HG02623 (cell line): ENCODE measurements around the gene PES1.
"Not testable (repeated sequence)": the region's sequence is repeated elsewhere in the genome, so short reads cannot be mapped to it uniquely, and the experiment has no call there.

ENCODE experiments used
- ATAC-seq: cut with Tn5 transposase; IDR thresholded peaks from one replicate; pipeline ENCODE4 v1.9.1; 2021; ENCODE audit warnings: moderate library complexity; ENCODE audit not compliant: unreplicated experiment

PES1 gene

GRCh38 chr22:30609260-30610185 is 17.8 kb upstream of the PES1 start:
- ATAC-seq, result no peak

DNA sequence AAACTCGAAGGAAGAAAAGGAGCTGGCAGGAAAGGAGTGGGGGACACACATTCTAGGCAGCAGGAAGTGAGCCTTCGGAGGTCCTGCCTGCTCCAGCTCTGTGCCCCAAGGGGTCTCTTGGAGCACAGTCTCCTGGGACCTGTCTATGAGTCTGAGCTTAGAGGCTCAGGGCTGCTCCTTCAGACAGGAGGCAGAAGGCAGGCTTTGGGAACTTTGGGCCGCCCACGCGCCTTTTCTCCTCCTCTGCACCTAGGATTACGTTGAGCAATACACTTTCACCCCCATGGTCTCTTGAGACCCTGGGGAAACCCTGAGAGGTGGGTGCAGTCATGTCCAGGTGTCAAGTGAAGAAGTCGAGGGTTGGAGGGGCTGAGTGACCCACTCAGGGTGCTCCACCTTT is 16.2 kb upstream of the PES1 start:
- ATAC-seq, result no peak

GRCh38 chr22:30607300-30607930 is 15.7 kb upstream of the PES1 start:
- no peak for ATAC-seq

DNA sequence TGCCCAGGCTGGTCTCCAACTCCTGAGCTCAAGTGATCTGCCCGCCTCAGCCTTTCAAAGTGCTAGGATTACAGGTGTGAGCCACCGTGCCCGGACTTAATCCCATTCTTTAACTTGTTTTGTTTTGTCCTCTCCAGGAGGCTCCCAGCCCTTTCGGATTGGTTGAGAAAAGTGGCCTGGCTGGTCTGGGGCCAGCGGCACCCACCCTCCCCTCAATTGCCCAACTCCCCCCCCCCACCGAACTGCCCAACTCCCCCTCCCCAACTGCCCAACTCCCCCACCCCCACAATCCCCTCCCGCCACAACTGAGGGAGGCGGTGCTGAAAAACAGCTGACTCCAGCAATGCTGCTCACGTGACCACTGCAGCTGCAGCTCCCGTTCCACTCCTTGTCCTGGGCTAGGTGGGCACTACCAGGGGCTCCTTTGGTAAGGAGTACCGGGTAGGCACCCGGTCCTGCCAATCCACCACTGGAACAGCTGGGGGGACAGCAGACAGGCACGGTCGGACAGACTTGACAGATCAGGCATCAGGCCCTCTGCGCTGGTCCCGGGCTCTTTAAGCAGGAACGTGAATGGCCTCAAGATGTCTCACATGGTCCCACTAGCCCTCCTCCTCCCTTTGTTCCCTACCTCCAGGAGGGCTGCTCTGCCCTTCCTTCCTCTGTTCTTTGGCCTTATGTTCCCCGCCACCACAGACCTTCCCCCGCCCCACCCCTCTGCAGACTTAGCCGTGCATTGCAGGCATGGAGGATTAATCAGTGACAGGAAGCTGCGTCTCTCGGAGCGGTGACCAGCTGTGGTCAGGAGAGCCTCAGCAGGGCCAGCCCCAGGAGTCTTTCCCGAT is 15.0 kb upstream of the PES1 start, which contains the start of gene TCN2:
Gene TCN2 (plus strand): TSS at position 720 of the 845 bp plus-strand sequence. CDS start 158 bp downstream, outside the sequence.
- ATAC-seq, result no peak

DNA sequence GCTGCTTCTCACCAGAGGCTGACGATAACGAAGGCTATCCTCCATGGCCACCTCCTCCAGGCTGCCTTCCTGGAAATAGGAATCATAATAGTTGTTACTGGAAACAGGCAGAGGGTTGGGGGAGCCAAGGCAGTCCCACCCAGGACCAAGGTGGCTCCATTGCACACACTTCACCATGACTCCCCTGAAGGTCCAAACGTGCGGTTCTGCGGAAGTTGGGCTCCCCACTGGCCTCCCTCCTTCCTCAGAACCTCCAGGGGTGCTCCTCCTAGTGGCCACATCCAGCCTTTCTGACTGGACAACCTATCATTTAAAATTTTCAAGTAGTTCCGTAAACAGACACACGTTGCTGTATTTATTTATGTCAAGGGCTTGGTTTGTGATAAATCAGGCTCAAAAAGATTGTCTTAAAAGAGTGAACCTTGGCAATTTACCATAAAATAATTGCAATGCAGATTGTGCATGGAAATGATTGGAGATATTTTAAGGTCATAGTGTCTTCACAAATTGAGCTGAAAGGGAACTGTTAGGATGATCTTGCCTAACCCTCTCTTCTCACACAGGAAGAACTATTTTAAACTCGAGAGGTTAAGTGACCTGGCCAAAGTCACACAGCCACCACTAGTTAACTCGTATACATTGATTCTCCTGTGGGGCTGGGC is 13.9 kb upstream of the PES1 start:
- ATAC-seq, result no peak

- no peak for ATAC-seq
Measured at GRCh38 chr22:30604723-30605122, 13.0 kb upstream of the PES1 start.

GRCh38 chr22:30603801-30604200 is 12.1 kb upstream of the PES1 start:
- no peak for ATAC-seq

GRCh38 chr22:30602049-30602448 is 10.3 kb upstream of the PES1 start:
- no peak for ATAC-seq

DNA sequence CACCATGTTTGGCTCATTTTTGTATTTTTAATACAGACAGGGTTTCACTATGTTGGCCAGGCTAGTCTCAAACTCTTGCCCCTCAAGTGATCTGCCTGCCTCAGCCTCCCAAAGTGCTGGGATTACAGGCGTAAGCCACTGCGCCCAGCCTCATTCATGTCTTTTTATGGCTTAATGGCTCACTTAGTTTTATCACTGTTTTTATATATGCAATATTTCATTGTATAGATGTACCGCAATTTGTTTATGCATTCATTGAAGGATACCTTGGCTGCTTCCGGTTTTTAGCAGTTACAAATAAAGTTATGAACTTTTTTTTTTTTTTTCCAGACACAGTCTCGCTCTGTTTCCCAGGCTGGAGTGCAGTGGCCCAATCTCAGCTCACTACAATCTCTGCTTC is 9.8 kb upstream of the PES1 start:
- ATAC-seq, result no peak

DNA sequence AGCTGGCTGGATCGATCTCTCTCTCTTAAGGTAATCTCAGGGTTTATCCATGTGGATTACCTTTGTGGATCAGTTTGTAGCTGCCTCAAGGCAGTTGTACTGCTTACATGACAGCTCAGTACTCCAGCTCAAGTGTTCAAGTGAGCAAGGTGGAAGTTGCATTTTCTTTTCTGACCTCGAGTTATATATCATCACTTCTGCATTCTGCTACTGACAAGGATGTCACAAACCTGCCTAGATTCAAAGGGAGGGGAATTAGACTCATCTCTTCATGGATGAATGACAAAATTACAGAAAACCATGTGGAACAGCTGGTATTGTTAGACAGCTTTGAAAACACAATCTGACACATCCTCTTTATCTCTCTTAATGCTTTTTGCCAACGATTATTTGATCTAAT is 9.2 kb upstream of the PES1 start:
- ATAC-seq, result no peak

DNA sequence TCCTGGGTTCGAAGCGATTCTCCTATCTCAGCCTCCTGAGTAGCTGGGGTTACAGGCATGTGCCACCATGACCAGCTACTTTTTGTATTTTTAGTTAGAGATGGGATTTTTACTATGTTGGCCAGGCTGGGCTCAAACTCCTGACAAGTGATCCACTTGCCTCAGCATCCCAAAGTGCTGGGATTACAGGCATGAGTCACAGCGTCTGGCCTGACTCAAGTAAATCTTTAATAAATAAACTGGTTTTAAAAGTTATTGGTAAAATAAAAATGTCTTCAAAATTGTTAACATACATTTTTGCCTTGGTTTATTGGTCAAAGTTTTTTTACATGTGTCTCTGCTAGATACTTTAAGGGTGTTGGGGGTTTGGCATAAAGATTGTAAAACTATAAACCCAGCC is 7.3 kb upstream of the PES1 start:
- ATAC-seq, result no peak

DNA sequence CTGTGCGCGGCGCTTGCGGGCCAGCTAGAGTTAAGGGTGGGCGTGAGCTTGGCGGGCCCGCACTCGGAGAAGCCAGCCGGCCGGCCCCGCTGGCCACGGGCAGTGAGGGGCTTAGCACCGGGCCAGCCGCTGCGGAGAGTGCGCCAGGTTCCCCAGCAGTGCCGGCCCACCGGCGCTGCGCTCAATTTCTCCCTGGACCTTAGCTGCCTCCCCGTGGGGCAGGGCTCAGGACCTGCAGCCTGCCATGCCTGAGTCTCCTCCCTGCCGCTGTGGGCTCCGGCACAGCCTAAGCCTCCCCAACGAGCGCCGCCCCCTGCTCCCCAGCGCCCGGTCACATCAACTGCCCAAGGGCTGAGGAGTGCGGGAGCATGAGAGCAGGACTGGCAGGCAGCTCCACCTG is 5.2 kb upstream of the PES1 start:
- ATAC-seq, result no peak

GRCh38 chr22:30596199-30596598 is 4.5 kb upstream of the PES1 start:
- ATAC-seq, result no peak

DNA sequence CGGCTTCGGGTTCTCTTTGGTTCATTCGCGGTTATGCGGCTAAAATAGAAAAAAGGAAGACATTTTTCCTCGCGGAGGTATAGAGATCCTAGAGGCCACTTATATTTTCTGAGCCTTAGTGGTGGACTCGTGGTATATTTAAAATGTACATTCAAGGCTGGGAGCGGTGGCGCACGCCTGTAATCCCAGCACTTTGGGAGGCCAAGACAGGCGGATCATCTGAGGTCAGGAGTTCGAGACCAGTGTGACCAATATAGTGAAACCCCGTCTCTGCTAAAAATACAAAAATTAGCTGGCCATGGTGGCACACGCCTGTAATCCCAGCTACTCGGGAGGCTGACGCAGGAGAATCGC is 627 bp upstream of the PES1 start:
- not testable (repeated sequence) for ATAC-seq

GRCh38 chr22:30591191-30591587 is 521 bp downstream of the PES1 start:
- no peak for ATAC-seq

DNA sequence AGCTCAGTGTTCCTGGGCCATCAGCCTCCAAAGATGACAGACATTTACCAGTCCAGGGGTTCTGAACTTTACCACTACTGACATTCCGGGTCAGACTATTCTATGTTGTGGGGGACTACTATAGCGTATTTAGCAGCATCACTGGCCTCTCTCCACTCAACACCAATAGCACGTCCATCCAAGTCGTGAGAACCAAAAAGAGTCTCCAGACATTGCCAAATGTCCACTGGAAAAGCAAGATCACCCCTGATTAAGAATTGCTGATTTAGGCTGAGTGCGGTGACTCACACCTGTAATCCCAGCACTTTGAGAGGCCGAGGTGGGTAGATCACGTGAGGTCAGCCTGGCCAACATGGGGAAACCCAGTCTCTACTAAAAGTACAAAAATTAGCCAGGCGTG is 5.3 kb downstream of the PES1 start:
- ATAC-seq, result no peak

DNA sequence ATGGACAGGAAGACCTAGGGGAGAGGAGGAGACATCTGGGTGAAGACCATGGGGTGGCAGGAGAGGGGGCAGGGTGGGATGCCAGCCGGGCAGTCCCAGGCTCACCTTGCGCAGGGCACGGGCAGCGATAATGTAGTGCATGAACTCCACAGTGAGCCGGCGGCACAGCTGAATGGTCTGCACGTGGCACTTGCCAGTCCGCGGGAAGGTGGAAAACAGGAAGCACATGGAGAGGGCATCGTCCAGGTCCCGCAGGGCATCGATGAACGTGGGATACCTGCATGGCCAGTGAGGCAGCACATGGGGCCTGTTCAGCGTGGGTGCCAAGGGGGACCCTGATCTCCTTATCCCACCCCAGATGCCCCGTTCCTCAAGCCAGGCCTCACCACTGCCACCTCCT is 7.3 kb downstream of the PES1 start:
- no peak for ATAC-seq

DNA sequence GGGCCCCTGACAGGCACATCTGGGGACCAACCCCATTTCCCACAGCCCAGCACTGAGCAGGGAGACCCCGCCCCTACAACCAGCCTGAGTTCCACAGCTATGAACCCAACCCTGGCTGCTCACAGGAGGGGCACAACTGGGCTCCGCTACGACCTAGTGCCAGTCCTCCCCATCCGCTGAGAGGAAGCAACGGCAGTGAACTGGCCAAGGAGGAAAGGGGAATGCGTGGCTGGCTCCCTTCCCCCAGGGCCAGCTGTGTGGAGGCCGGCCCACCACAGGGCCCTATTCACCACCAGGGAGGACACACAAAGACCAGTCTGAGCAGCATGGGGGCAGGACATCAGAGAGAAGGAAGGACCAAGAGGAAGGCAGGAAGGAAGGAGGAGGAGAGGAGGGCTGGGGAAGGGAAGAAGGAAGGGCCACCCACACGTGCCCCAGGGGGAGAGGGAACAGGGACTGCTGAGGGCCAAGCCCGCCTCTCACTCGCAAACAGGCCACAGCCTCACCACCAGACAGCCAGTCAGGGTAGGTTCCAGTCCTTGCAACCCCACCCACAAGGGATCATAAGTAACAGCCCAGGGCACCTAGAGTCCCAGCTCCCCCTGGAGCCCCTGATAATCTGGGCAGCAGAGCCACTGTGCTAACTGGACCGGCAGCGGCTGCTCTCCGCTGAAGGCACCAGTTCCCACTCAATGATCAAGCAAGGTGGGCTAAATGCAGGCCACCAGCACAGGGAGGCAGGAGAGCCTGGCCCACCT is 8.7 kb downstream of the PES1 start:
- no peak for ATAC-seq

DNA sequence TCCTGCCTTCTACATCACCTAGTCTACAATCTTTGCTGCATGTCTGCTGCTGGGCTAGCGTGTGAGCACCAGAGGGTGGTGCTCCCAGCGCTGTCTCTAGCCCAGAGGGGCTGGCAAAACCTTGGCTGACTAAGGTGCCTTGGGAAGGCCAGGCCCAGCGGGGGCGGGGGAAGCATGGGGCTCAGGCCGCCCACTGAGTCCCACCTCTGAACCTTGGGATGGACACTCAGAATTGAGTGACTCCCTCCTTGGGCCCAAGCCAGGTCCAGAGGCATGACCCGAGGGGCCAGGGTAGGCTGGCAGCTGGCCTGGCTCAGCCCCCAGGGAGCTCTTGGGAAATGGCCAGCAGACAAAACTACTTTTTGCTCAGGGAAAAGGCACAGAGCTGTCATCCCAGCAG is 9.7 kb downstream of the PES1 start:
- ATAC-seq, result no peak

- ATAC-seq, result no peak
Measured at GRCh38 chr22:30580896-30581295, 10.8 kb downstream of the PES1 start.
